Psoas muscle (tissue), 8 donors: ENCODE measurements around the gene UMAD1. TPM values are rescaled to one million over a fixed set of nuclear protein-coding genes. Genes with fewer than 3 reads are reported as not detected.
"Not testable (repeated sequence)": the region's sequence is repeated elsewhere in the genome, so short reads cannot be mapped to it uniquely, and the experiment has no call there.

Experiments
- ATAC-seq, 4 donors: fragments of 200-7000 bp; cut with Tn5 transposase; one replicate each; pipeline ENCODE4 v1.9.1; 2020; ENCODE audit warnings: moderate library complexity in 3 of 4, mild to moderate bottlenecking in 2 of 4
- DNase-seq, 2 donors: peaks; one replicate each; pipeline ENCODE4 v3.0.0-alpha.2; 2020
- H3K27ac ChIP-seq: fragments of 200-600 bp; one replicate; pipeline ENCODE4 v1.8.0; 2022
- H3K27me3 ChIP-seq, 3 donors: fragments of 200-600 bp in 1 of 3; one replicate each; pipeline versions ENCODE4 v1.6.1 to v1.8.0; 2013 to 2022; ENCODE audit warnings: low read length in 2 of 3, mild to moderate bottlenecking in 2 of 3, moderate library complexity in 1 of 3; ENCODE audit not compliant: insufficient read depth in 3 of 3
- H3K36me3 ChIP-seq, 2 donors: fragments of 200-600 bp in 1 of 2; one replicate each; pipeline versions ENCODE4 v1.6.1 to v1.8.0; 2013 to 2022; ENCODE audit warnings: low read depth in 1 of 2, mild to moderate bottlenecking in 1 of 2, moderate library complexity in 1 of 2; ENCODE audit not compliant: insufficient read depth in 1 of 2
- H3K4me1 ChIP-seq: fragments of 200-600 bp; one replicate; pipeline ENCODE4 v1.8.0; 2022
- H3K4me3 ChIP-seq: fragments of 200-600 bp; one replicate; pipeline ENCODE4 v1.8.0; 2022; ENCODE audit warnings: mild to moderate bottlenecking
- H3K9me3 ChIP-seq: fragments of 200-600 bp; one replicate; pipeline ENCODE4 v1.8.0; 2022
- CTCF ChIP-seq: fragments of 200-600 bp; IDR thresholded peaks from one replicate; pipeline ENCODE4 v1.8.0; 2022; ENCODE audit warnings: antibody characterized with exemption
- WGBS, 3 donors: extraction: QIAGEN DNeasy Blood & Tissue Kit; methylation state at CpG; one replicate each; pipeline versions ENCODE4 v1.1.6 to v1.1.7; 2013; 5-methylcytosine and 5-hydroxymethylcytosine counted together
- intact Hi-C, 2 donors: fragments of 100-400 bp; cut with DNase I; formaldehyde crosslinking; loops; one replicate each; pipeline versions ENCODE4 v1.11.0 to v1.14.2; 2022
- polyA plus RNA-seq, 3 donors: library from polyadenylated mRNA; stranded (reverse); fragments of 200-250 nt; gene quantifications; one replicate each; pipeline ENCODE4 v1.2.3, GENCODE V29; 2013
- total RNA-seq, 4 donors: library from RNA; stranded (reverse); fragmentation: NEBNext Ultra II Directional in 2 of 4; extraction: Animal tissue kit (Norgen Biotek cat#: 25700) in 2 of 4; gene quantifications; one replicate each; pipeline versions ENCODE4 v1.2.1 to v1.2.4, GENCODE V29; 2021 to 2023
- donor health status: healthy with polysubstance abuse.
- donor health status: DM: no; HTN: no; CAD: no; lungs with moderate emphysema.
- donor health status: Bipolar disorder and iron deficiency.
- donor health status: healthy.
- donor health status: DM: yes; HTN: yes; CAD: no.
- donor health status: DM: no; HTN: no; CAD: no.
- donor health status: DM: no; HTN: no; CAD: no.
- donor health status: DM: yes; HTN: yes; CAD: no.

UMAD1 gene
- total and polyA plus RNA-seq, 7 donors, result 6.2 to 19.1 (median 12.3) TPM

- no peak for TF ChIP-seq CTCF
- Histone ChIP-seq H3K4me1 (no peaks in the 10 kb centered on the region), H3K9me3 (no peaks in the 10 kb centered on the region), H3K27me3 (no peaks in the 10 kb centered on the region), H3K27ac (no peak overlapping the region), H3K36me3 (peaks cover 0 to 6% of the 10 kb centered on the region in 2 donors), H3K4me3 (no peak overlapping the region)
- 80 to 86% (median 80%) methylated on average over 7 of the region's 7 CpGs for WGBS, 3 donors
- DNase-seq, result no peak
- ATAC-seq, result no peak
- intact Hi-C loops, result no loop called here
Observed at GRCh38 chr7:7816816-7817536, 176.4 kb downstream of the UMAD1 start.

DNA sequence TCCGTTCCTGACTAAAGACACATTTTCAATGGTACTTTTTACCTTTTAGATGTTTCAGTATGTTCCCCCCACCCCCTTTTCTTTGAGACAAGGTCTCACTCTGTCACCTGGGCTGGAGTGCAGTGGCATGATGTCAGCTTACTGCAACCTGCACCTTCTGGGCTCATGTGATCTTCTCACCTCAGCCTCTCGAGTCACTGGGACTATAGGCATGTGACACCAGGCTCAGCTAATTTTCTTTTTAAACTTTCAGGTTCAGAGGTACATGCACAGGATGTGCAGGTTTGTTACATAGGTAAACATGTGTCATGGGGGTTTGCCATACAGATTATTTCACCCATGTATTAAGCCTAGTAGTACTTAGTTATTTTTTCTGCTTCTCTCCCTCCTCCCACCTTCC, 177.2 kb downstream of the UMAD1 start:
- no peak for TF ChIP-seq CTCF
- H3K27me3 ChIP-seq, result no peaks in the 10 kb centered on the region
- peaks cover 0 to 6% of the 10 kb centered on the region in 2 donors for H3K36me3 ChIP-seq
- H3K9me3 ChIP-seq, result no peaks in the 10 kb centered on the region
- ATAC-seq (no peak), DNase-seq (no peak)
- intact Hi-C loops, result no loop called here
- no peaks in the 10 kb centered on the region for H3K4me1 ChIP-seq
- 90 to 99% (median 92%) methylated on average over 2 of the region's 2 CpGs for WGBS, 3 donors
- no peak overlapping the region for H3K4me3 ChIP-seq
- H3K27ac ChIP-seq, result no peak overlapping the region

DNA sequence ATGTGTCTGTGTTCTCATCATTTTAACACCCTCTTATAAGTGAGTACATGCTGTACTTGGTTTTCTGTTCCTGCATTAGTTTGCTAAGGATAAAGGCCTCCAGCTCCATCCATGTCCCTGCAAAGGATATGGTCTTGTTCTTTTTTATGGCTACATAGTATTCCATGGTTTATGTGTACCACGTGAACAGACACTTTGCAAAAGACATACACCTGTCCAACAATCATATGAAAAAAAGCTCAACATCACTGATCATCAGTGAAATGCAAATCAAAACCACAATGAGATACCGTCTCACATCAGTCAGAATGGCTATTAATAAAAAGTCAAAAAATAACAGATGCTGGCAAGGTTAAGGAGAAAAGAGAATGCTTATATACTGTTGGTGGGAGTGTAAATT, 177.6 kb downstream of the UMAD1 start:
- H3K9me3 ChIP-seq, H3K4me1 ChIP-seq, DNase-seq, intact Hi-C loops, H3K27me3 ChIP-seq, H3K27ac ChIP-seq, H3K36me3 ChIP-seq, H3K4me3 ChIP-seq, ATAC-seq: not testable (repeated sequence)
- 97 to 98% (median 98%) methylated on average over 2 of the region's 2 CpGs for WGBS, 3 donors

- no peaks in the 10 kb centered on the region for H3K4me1 ChIP-seq
- no peak overlapping the region for H3K27ac ChIP-seq
- WGBS, 3 donors, result 78 to 81% (median 81%) methylated on average over 6 of the region's 6 CpGs
- no peaks in the 10 kb centered on the region for H3K27me3 ChIP-seq
- intact Hi-C loops, result no loop called here
- H3K4me3 ChIP-seq, result no peak overlapping the region
- DNase-seq, result no peak
- H3K9me3 ChIP-seq, result no peaks in the 10 kb centered on the region
- TF ChIP-seq CTCF, result no peak
- peaks cover 0 to 6% of the 10 kb centered on the region in 2 donors for H3K36me3 ChIP-seq
- no peak for ATAC-seq
Observed at GRCh38 chr7:7819442-7820247, 179.1 kb downstream of the UMAD1 start.

DNA sequence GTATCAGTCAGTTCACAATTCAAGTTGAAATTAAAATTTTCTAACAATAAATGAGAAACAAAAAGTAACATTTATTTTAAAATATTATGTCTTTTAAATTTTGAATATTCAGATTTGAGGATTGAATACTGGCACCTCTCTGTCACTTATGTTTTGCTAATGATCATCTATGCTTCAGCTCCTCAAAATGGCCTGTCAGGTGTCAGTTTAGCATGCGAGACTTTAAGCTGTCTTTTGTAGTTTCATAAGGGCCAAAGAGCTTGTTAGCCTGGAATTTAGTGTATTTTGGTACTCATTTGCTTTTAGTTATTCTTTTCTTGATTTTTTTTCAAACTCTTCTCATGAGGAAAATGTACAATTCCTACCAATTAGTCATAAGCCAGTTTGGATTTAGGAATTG, 179.9 kb downstream of the UMAD1 start:
- Histone ChIP-seq H3K27me3 (no peaks in the 10 kb centered on the region), H3K4me1 (no peaks in the 10 kb centered on the region), H3K27ac (no peak overlapping the region), H3K4me3 (no peak overlapping the region), H3K9me3 (no peaks in the 10 kb centered on the region), H3K36me3 (peaks cover 0 to 6% of the 10 kb centered on the region in 2 donors)
- DNase-seq, result no peak
- WGBS, 3 donors, result 90 to 100% (median 90%) methylated on average over 1 of the region's 1 CpG
- intact Hi-C loops, result no loop called here
- ATAC-seq, result no peak
- no peak for TF ChIP-seq CTCF
